ENCODE data around the gene GPR132. TPM values are rescaled to one million over a fixed set of nuclear protein-coding genes. Genes with fewer than 3 reads are reported as not detected.

Gene GPR132
- total and polyA plus RNA-seq, 2 of the 13 experiments (the other 11 are each of a cell fraction or from before 2014, with no cell fraction given) = not detected

GRCh38 chr14:105086833-105087307 is 21.6 kb upstream of the GPR132 start (continued):
- TF ChIP-seq ZNF205 (CRISPR knock-in tag; IDR thresholded peaks at IDR 0.05) (no peak), ZNF740 (CRISPR knock-in tag; IDR thresholded peaks at IDR 0.05) (peak; percentile 80), HDAC1 (CRISPR knock-in tag; IDR thresholded peaks at IDR 0.05) (peak; percentile 50; the same call in 1 of the 2 replicates), ZNF75D (CRISPR knock-in tag; IDR thresholded peaks at IDR 0.05; ENCODE audit: borderline replicate concordance) (no peak), PLSCR1 (CRISPR knock-in tag; IDR thresholded peaks at IDR 0.05; ENCODE audit: borderline replicate concordance) (no peak), ETS1 (CRISPR knock-in tag; IDR thresholded peaks at IDR 0.05) (no peak), ZNF546 (CRISPR knock-in tag; conservative IDR thresholded peaks at IDR 0.05) (no peak), SMAD1 (CRISPR knock-in tag; IDR thresholded peaks at IDR 0.05; ENCODE audit: borderline replicate concordance, low read depth) (no peak), KLF11 (CRISPR knock-in tag; IDR thresholded peaks at IDR 0.05) (no peak), NR2F6 (IDR thresholded peaks at IDR 0.05) (no peak), NR2F6 (CRISPR knock-in tag; IDR thresholded peaks at IDR 0.05) (peak; percentile 23; the same call in 1 of the 2 replicates), XRCC5 (optimal IDR thresholded peaks at IDR 0.05; ENCODE audit: low read length) (peak; percentile 45), FOXC1 (CRISPR knock-in tag; IDR thresholded peaks at IDR 0.05; ENCODE audit: borderline replicate concordance) (0 out of 2 replicates have a peak, but pooled peaks have one; percentile 31), MYPOP (CRISPR knock-in tag; IDR thresholded peaks at IDR 0.05) (peak; percentile 88; the same call in 1 of the 2 replicates), ZSCAN5A (CRISPR knock-in tag; IDR thresholded peaks at IDR 0.05; ENCODE audit: borderline replicate concordance) (no peak), YEATS4 (CRISPR knock-in tag; IDR thresholded peaks at IDR 0.05; ENCODE audit: borderline replicate concordance) (no peak), ZHX1 (CRISPR knock-in tag; IDR thresholded peaks at IDR 0.05; ENCODE audit: low read depth) (no peak), EP300 (IDR thresholded peaks at IDR 0.05; ENCODE audit: low read depth in 2 of 2, low read length in 2 of 2) (no peak), EP300 (CRISPR knock-in tag; IDR thresholded peaks at IDR 0.05; ENCODE audit: borderline replicate concordance) (no peak), ISL2 (CRISPR knock-in tag; IDR thresholded peaks at IDR 0.05) (0 out of 2 replicates have a peak, but pooled peaks have one; percentile 23), PBX2 (CRISPR knock-in tag; IDR thresholded peaks at IDR 0.05) (no peak), RARA (CRISPR knock-in tag; IDR thresholded peaks at IDR 0.05) (0 out of 2 replicates have a peak, but pooled peaks have one; percentile 27)

Data from HepG2 (cell line).